GM12878 (cell line): ENCODE data around the gene FFAR3.

Experiments used
- ATF2 ChIP-seq: IDR thresholded peaks from 2 replicates; pipeline ENCODE4 v1.6.1; 2012; ENCODE audit warnings: low read length, inconsistent platforms
- ATF3 ChIP-seq: IDR thresholded peaks from 2 replicates; pipeline ENCODE4 v1.6.1; 2011; ENCODE audit warnings: low read depth, mild to moderate bottlenecking, low read length, moderate library complexity, borderline replicate concordance; ENCODE audit errors: extremely low read depth
- EED ChIP-seq: sonication (generic); IDR thresholded peaks from 2 replicates; pipeline ENCODE4 v1.6.1; 2016; ENCODE audit warnings: antibody characterized with exemption, low read depth
- EP300 ChIP-seq, 2 experiments: fragments of 150-350 bp in 1 of 2; IDR thresholded peaks; 2 replicates each; pipeline ENCODE4 v1.6.1; 2011 to 2012; ENCODE audit warnings: low read depth in 2 of 2, low read length in 2 of 2, borderline replicate concordance in 1 of 2, improper control_type of control experiment in 1 of 2, inconsistent platforms in 1 of 2; ENCODE audit not compliant: control insufficient read depth in 1 of 2
- IRF5 ChIP-seq: fragments of 450-650 bp; IDR thresholded peaks from 2 replicates; pipeline ENCODE4 v1.6.1; 2017; ENCODE audit warnings: borderline replicate concordance
- POLR2A ChIP-seq: IDR thresholded peaks from 2 replicates; pipeline ENCODE4 v1.6.1; 2011; ENCODE audit warnings: low read depth, mild to moderate bottlenecking, low read length
- POLR2AphosphoS2 ChIP-seq: IDR thresholded peaks from 2 replicates; pipeline ENCODE4 v1.6.1; 2011; ENCODE audit warnings: low read depth, mild to moderate bottlenecking, low read length, improper control_type of control experiment, moderate library complexity
- SIN3A ChIP-seq: IDR thresholded peaks from 2 replicates; pipeline ENCODE4 v1.6.1; 2012; ENCODE audit warnings: low read depth, low read length, improper control_type of control experiment
- USF2 ChIP-seq: IDR thresholded peaks from 2 replicates; pipeline ENCODE4 v1.6.1; 2011; ENCODE audit warnings: low read depth, low read length, improper control_type of control experiment, borderline replicate concordance

GRCh38 chr19:35399948-35400772, 41.9 kb downstream of the FFAR3 start:
- TF ChIP-seq USF2 (no peak), IRF5 (no peak), SIN3A (no peak), POLR2A (no peak), ATF2 (no peak), EP300 (IDR thresholded peaks at IDR 0.05; ENCODE audit: borderline replicate concordance in 1 of 2, control insufficient read depth in 1 of 2, low read depth in 2 of 2, low read length in 2 of 2) (no peak), EED (no peak), POLR2AphosphoS2 (no peak), ATF3 (no peak)
